Choroid plexus epithelial cell (primary cell): ENCODE measurements around the gene MCU.
A peak's percentile ranks its signal among the peaks of the same experiment; 100 is the strongest.

ENCODE experiments used
- DNase-seq: peaks from one replicate; pipeline ENCODE4 v3.0.0-alpha.2; 2010; ENCODE audit warnings: low read depth
- H3K4me3 ChIP-seq: 2 replicates; pipeline ENCODE4 v1.5.1; 2011; ENCODE audit warnings: low read depth, mild to moderate bottlenecking, control low read depth, low read length, moderate library complexity
- CTCF ChIP-seq: conservative IDR thresholded peaks from 2 replicates; pipeline ENCODE4 v1.5.1; 2011; ENCODE audit warnings: low read depth, mild to moderate bottlenecking, control low read depth, inconsistent platforms, low read length, moderate library complexity

MCU gene

GRCh38 chr10:72812753-72813430 is 120.9 kb downstream of the MCU start:
- no peak for TF ChIP-seq CTCF
- DNase-seq, result peak; percentile 64
- H3K4me3 ChIP-seq, result no peak overlapping the region

- TF ChIP-seq CTCF, result no peak
- H3K4me3 ChIP-seq, result no peak overlapping the region
- peak; percentile 33 for DNase-seq
These were observed 122.3 kb downstream of the MCU start for GRCh38 chr10:72814099-72814790.

- H3K4me3 ChIP-seq, result no peak overlapping the region
- DNase-seq, result no peak
- TF ChIP-seq CTCF, result no peak
These were observed 124.6 kb downstream of the MCU start for GRCh38 chr10:72816565-72816964.

- no peak for TF ChIP-seq CTCF
- no peak for DNase-seq
- H3K4me3 ChIP-seq, result no peak overlapping the region
These were observed 126.1 kb downstream of the MCU start for GRCh38 chr10:72818076-72818475.

GRCh38 chr10:72819053-72819452 is 127.1 kb downstream of the MCU start:
- no peak overlapping the region for H3K4me3 ChIP-seq
- no peak for TF ChIP-seq CTCF
- no peak for DNase-seq

- no peak for DNase-seq
- TF ChIP-seq CTCF, result no peak
These were observed 129.7 kb downstream of the MCU start for GRCh38 chr10:72821606-72822005.

GRCh38 chr10:72822342-72822986 is 130.5 kb downstream of the MCU start:
- no peak overlapping the region for H3K4me3 ChIP-seq
- no peak for DNase-seq
- TF ChIP-seq CTCF, result no peak

More at GRCh38 chr10:72821606-72822005, 129.7 kb downstream of the MCU start:
- H3K4me3 ChIP-seq, result no peak overlapping the region
